GM12878 (cell line): ENCODE data around the gene NT5DC4.

ENCODE experiments used
- NRF1 ChIP-seq: conservative IDR thresholded peaks from 2 replicates; pipeline ENCODE4 v1.6.1; 2011; ENCODE audit warnings: mild to moderate bottlenecking, low read depth, low read length, improper control_type of control experiment
- SIN3A ChIP-seq: IDR thresholded peaks from 2 replicates; pipeline ENCODE4 v1.6.1; 2012; ENCODE audit warnings: low read depth, low read length, improper control_type of control experiment
- TF ChIP-seq, protein P1 (sequence below): fragments of 450-650 bp; IDR thresholded peaks from 2 replicates; pipeline ENCODE4 v1.6.1; 2016; ENCODE audit warnings: mild to moderate bottlenecking
- TF ChIP-seq, protein P2 (sequence below), 3 experiments: IDR thresholded peaks in 2 of 3; conservative IDR thresholded peaks in 1 of 3; 2 replicates each; pipeline ENCODE4 v1.5.1; 2011; ENCODE audit warnings: low read depth in 3 of 3, low read length in 3 of 3, mild to moderate bottlenecking in 3 of 3, control low read depth in 2 of 3, moderate library complexity in 2 of 3, inconsistent platforms in 1 of 3, mixed read lengths in 1 of 3; ENCODE audit not compliant: control insufficient read depth in 2 of 3, insufficient read depth in 1 of 3; ENCODE audit errors: extremely low read depth in 1 of 3

DNA sequence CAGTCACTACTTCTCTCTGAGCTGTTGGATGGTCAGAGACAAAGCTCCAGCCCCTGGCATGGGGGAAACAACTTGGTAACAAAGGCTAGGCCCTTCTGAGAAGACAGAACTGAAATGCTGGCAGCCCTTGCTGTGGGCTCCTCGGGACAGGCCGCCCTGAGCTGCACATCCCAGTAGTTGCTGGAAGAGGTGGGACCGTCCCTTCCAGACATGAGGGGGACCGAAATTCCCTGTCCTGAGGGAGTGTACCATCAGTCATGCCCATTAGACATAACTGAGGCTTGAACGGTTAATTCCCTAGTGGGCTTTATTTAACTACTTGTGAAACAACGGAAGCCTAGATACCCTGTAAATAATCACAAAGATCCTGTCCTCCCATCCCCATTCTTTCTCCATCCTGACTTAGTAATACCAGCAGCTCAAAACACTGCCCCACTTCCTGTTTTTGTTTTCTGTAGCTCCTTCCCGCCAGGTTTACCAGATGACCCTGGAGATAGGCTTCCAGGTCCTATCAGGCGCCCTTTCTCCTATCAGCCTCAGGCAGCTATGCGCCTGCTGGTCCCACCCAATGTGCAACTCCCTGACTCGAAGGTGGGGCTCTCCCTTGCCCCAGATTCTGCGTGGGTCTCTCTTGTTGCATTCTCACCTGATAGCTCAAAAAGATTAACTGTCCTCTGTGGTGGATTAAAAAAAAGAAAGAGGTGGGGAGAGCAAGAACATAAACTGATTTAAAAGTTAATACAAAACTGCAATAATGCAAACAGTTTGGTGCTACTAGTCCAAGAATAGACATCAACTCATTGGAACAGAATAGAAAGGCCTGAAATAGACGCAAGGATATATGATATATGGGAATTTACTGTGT, 37.0 kb upstream of the NT5DC4 start:
- no peak for TF ChIP-seq SIN3A
- no peak for TF ChIP-seq NRF1
- TF ChIP-seq, protein P1, sequence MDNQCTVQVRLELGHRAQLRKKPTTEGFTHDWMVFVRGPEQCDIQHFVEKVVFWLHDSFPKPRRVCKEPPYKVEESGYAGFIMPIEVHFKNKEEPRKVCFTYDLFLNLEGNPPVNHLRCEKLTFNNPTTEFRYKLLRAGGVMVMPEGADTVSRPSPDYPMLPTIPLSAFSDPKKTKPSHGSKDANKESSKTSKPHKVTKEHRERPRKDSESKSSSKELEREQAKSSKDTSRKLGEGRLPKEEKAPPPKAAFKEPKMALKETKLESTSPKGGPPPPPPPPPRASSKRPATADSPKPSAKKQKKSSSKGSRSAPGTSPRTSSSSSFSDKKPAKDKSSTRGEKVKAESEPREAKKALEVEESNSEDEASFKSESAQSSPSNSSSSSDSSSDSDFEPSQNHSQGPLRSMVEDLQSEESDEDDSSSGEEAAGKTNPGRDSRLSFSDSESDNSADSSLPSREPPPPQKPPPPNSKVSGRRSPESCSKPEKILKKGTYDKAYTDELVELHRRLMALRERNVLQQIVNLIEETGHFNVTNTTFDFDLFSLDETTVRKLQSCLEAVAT: no peak
- TF ChIP-seq, protein P2, sequence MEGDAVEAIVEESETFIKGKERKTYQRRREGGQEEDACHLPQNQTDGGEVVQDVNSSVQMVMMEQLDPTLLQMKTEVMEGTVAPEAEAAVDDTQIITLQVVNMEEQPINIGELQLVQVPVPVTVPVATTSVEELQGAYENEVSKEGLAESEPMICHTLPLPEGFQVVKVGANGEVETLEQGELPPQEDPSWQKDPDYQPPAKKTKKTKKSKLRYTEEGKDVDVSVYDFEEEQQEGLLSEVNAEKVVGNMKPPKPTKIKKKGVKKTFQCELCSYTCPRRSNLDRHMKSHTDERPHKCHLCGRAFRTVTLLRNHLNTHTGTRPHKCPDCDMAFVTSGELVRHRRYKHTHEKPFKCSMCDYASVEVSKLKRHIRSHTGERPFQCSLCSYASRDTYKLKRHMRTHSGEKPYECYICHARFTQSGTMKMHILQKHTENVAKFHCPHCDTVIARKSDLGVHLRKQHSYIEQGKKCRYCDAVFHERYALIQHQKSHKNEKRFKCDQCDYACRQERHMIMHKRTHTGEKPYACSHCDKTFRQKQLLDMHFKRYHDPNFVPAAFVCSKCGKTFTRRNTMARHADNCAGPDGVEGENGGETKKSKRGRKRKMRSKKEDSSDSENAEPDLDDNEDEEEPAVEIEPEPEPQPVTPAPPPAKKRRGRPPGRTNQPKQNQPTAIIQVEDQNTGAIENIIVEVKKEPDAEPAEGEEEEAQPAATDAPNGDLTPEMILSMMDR (IDR thresholded peaks at IDR 0.05 in 2 of 3, conservative IDR thresholded peaks at IDR 0.05 in 1 of 3; ENCODE audit: control insufficient read depth in 2 of 3, extremely low read depth in 1 of 3, insufficient read depth in 1 of 3, low read depth in 3 of 3, low read length in 3 of 3): no peak
